HG02938 (cell line): ENCODE results near the gene IL13.

Experiments used
- ATAC-seq: cut with Tn5 transposase; IDR thresholded peaks from one replicate; pipeline ENCODE4 v1.9.1; 2021; ENCODE audit warnings: mild to moderate bottlenecking, moderate library complexity; ENCODE audit not compliant: unreplicated experiment

IL13 gene

GRCh38 chr5:132655821-132656773 lies 1.9 kb upstream of the IL13 start:
- ATAC-seq: no peak

- no peak for ATAC-seq
Measured at GRCh38 chr5:132656774-132657355, 1.1 kb upstream of the IL13 start.

DNA sequence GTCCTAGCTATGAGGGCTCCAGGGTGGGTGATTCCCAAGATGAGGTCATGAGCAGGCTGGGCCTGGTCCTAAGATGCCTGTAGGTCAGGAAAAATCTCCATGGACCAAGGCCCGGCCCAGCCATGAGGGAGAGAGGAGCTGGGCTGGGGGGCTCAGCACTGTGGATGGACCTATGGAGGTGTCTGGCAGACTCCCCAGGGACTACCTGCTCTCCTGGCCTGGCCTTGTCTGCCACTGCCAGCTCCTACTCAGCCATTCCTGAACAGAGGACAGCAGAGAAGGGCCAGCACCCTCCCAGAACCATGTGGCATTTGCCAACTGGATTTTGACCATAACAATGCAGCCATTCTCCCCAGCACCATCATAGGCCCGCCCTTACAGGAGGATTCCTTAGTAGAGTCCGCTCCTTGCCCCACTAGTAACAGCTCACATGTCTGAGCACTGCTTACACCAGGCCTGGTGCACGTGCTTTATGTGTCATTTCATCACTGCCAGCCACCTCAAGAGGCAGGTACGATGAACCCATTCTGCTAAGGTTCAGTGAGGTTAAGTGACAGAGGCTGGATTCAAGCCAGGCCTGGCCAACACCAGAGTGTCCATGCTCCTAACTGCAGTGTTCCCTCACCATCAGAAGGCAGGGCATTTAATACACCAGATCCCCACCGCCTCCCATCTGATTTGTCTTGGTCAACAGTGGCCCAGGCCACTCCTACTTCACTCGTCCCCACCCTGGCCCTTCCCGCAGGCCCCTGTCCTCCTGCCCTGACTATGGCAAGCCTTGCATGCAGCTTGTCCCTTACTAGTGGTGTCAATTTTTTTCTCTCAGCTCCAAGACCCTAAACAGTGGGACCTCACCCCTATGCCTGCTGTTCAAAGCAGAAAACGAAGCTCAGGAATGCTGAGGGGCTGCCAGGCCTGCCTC lies 669 bp downstream of the IL13 start:
- no peak for ATAC-seq

- ATAC-seq: no peak
Measured at GRCh38 chr5:132659598-132660493, 1.9 kb downstream of the IL13 start.

DNA sequence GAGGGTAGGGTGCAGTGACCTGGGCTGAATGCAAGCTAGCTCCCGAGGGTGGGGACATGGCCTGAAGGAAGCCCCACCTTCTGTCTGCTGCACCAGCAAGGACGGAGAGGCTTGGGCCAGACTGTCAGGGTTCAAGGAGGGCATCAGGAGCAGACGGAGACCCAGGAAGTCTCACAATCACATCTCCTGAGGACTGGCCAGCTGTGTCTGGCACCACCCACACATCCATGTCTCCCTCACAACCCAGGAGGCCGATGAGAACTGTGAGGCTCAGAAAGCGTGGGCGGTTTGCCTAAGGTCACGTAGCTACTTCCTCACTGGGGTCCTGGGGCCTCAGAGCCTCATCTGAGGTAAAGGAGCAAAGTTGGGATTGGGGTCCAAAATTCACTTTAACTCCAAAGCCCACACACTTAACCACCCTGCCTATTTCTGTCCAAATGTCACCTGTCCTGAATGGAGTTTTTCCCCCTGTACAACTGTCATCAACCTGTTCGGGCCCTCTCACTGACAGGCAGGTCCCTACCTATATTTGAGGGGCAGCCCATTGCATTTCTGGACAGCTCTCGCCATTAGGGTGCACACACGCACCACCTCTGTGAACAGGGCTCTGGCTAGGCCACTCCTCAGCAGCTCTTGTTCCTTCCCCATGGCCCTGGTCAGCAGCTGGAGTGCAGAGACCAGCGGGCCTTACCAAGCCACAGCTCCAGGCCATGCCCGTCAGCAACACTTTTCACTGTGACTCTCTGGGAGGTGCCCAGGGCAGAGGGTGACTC lies 3.4 kb downstream of the IL13 start:
- no peak for ATAC-seq

- ATAC-seq: no peak
Measured at GRCh38 chr5:132662004-132662401, 4.0 kb downstream of the IL13 start.

DNA sequence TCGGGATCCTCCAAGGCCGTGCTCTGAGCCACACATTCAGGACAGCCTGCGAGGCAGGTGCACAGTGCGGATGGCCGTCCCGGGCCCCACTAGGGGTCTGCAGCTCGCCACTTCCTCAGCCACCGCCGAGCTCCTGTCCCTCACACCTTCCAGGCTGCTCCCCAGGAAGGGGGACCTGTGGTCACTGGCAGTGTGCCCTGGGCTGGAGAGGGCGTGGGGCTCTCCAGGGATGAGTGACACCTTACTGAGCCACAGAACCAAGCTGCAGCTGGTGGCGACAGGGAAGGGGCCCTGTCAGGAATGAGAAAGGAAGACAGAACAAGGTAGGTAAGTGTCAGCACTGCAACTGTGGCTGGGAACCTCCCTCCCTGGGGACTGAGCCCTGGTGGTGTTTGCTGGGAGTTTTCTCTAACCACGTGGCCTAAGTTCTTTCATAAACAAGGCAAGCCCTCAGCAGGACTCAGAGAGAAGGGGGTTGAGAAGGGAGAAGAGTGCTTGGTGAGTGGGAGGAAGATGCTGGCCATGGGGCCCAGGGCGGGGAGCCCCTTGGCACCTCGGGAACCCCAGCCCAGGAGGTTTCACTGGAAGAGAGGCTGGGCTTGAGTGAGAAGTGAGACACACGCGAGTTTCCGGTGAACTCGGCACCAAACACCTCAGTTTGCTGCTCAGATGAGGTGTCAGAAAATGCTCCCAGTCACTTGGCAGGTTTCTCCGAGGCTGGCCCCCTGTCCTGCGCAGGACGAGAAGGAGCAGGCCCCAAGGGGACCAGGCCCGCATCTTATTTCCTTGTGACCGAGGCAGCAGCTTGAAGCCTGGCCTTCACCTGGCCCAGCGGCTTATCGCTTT lies 5.2 kb downstream of the IL13 start:
- ATAC-seq: peak; percentile 52

DNA sequence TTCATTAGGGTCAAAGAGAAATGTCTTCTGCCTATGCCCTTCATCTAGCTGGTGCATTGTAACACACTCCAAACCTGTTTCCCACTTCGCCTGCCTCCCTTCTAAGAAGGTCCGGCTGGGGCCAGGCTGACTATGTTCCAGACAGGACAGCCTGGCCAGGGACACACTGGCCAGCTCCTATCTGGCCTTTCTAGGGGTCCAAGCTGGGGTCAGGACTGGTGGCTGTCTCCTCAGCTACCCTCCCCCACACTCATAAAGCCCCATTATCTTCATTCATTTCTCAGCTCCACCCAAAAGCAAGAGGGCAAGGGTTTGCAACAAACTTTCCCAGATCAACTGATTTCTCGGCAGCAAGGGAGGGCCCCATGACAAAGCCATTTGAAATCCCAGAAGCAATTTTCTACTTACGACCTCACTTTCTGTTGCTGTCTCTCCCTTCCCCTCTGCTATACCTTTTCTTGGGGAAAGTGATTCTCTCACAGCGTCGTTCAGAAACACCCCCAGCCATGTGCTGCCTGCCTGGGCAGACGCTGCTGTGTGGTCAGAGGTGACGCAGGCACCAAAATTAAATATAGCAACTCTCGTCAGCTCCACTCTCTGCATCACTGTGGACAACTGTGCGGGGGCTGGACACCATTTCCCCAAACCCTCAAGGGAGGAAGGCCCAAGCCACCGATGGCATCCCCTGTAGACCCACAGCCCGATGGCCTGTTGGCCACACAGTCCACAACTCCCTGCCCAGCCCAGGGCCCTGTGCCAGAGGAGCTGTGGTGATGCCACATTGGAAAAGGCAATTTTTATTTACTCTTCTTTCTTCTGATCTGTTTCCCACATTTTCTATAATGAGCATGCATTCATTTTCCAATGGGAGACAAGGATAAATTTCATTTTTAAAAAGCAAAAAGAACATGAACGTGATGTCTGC lies 6.1 kb downstream of the IL13 start:
- peak; percentile 56 for ATAC-seq

DNA sequence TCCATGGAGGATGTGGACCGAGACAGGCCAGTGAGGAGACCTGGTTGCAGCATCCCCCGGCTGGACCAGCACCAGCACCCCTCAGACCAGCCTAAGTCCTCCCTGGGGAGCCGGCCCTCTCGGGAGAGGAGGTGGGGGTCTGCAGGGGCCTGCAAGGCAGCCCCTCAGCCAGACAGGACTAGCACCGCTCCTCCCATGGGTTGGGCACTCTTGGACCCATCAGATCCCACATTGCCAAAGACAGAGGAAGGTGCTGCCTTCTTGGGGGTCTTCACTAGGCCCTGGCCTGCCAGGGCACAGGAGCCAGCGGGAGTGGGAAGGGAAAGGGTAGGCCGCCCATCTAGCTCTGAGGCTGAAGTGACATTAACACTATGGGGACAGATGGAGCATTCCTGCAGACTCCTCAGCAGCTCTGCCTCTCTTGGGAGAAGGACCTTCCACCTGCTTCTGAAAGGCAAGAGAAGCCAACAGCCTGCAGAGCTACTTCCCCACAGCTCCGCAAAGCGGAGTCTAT lies 6.8 kb downstream of the IL13 start:
- ATAC-seq: no peak

DNA sequence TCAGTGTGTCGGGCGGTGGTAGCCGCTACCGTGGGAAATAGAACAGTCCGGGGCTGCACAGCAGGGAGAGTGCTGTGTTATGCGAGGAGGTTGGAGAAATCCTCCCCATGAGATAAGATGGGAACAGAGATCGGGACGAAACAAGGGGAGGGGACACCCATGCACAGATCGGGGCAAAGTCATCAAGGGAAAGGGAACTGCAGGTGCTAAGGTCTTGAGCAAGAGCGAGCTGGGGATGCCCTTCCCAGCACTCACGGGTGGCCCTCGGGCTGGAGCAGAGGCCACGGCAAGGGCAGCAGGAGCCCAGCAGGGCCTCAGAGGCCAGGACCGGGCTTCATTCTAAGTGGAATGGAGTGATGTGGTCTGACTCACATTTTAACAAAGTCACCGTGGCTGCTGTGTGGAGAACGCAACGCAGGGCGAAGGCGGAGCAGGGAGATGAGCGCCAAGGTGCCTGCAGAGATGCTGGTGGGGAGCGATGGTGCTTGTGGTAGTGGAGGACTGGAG lies 7.7 kb downstream of the IL13 start:
- no peak for ATAC-seq

DNA sequence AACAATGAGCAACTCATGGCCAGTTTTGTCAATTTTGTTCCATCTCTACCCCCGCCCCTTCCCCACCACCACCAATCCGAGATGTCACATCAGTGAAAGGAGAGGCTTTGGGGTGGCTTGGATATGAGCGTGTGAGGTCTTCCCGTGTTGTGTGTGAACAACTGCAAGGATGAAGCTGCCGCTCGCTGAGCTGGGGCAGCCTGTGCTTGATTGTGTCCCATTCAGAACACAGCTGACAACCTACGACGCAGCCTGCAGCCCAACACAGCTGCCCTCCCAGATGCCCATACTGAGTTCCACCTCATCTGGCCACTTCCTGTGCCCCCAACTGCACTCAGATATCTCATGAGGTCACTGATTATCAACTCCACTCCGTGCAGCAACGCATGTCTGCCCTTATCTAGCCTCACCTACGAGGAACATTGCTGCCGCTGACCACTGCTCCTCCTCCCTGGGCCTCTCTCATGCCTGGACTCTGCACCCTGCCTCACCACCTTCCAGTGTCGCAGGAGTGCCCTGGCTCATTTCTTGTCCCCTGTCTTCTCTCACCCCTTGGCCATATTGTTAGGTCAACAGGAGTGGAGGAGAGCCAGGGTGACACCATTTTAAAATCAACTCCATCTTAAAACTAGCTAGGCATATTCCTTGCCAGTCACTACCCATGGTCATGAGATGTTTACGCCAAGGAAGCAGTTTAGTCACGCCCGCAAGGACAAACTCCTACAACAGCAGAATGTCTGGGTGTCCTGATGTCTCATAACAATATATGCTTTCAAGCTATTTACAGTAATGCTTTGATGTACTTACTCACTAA lies 8.5 kb downstream of the IL13 start:
- no peak for ATAC-seq

- no peak for ATAC-seq
Measured at GRCh38 chr5:132667309-132667708, 9.3 kb downstream of the IL13 start.

- ATAC-seq: no peak
Measured at GRCh38 chr5:132667761-132668705, 10.1 kb downstream of the IL13 start.

DNA sequence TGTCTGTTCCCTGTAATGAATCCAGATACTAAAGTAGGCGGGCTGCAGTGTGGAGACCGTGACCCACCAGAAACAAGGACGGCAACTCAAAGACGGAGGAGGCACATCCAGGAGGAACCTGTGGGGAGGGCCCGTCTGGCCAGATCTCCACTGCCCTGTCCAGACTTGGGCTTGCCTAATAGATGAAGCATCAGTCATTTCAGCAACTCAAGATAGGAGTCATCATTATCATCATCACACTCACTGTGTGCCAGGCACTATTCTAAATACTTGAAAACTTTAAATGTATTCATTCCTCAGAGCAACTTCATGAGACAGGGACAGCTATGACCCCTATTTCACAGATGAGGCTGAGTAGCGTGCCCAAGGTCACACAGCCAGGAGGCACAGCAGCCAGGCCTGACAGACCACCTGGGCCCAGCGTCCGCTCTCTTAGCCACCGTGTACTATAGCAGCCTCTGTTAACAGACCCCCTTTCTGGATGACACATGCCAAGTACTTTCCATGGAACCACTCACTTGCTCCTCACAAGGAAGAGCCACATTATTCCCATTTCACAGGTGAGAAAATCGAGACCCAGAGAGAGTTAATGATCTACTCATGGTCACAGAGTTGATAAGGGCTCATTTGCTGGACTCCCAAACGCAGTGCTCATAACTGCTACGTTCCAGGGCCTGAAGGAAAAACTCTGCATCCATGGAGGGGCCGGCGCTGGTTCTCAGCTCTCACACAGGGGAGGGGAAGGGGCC lies 10.9 kb downstream of the IL13 start:
- no peak for ATAC-seq

GRCh38 chr5:132669455-132669820 lies 11.5 kb downstream of the IL13 start:
- ATAC-seq: no peak
